ENCODE results near the gene INVS.
"Not testable (repeated sequence)": the region's sequence is repeated elsewhere in the genome, so short reads cannot be mapped to it uniquely, and the experiment has no call there.

The INVS gene

DNA sequence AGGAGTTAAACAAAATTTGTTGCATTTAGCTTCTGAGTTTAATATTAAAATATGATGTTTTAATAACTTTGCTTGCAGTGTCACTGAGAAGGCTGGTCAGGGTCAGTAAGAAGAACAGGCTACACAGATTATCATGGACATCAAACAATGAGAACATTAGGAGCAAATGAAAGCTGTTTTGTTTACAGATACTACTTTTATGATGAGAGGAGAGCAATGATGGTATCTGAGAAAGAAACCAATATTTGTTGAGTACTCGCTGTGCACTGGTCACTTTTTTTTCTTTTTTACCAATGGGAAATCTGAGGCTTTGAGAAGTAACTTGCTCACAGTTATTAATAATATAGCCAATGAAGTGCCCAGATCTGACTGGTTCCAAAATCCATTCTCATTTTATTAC lies 109.6 kb downstream of the INVS start:
- DNase-seq, result no peak

DNA sequence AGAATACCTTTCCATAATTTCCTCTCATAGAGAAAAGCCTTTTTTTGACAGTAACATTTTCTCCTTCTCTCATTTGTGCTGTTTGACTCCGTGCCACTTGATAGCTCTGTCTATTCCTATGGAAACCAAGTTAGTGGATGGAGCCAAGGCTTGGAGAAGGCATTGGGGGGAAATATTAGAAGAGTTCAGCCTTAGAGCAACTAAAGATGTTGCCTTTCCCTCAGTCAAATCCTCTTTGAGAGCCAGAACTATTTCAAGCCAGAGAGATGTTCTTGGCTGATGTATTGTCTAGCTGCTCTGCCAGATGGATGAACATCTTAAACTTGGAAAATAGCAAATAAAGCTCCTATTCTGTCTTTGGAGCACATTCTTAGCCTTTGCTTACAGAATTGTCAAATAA lies 112.4 kb downstream of the INVS start:
- no peak for DNase-seq

DNA sequence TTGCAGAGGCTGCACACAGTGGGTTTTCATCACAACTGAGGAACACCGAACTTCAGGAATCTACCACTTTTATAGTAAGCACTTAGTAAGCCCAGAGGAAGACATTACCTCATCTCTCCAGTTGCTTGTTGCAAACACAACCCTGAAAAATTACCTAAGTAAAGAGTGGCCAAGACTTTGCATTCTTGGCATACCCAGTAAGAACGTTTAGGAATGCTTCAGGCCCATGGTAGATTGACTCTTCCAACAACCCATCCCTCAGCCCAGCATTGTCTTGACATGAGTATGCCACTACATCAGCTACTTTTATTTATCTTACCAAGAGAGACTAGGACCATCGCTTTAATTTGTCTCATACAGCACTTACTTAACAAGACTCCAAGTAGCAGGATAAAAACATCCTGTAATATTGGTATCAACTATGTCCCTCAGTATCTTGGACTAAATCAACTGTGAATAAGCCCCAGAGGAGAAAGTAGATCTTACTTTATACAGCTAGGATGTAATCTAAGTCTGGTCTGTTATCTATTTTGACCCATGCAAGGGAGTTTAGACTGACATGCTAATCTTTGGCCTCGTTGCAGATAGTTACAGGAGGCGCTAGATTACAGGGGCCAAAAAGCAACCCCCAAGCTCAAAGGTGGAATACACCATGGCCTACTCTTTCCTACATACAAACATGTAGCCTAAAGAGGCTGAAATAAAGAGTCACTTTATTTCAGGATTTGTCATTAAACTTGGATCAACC lies 114.9 kb downstream of the INVS start:
- DNase-seq, result no peak

DNA sequence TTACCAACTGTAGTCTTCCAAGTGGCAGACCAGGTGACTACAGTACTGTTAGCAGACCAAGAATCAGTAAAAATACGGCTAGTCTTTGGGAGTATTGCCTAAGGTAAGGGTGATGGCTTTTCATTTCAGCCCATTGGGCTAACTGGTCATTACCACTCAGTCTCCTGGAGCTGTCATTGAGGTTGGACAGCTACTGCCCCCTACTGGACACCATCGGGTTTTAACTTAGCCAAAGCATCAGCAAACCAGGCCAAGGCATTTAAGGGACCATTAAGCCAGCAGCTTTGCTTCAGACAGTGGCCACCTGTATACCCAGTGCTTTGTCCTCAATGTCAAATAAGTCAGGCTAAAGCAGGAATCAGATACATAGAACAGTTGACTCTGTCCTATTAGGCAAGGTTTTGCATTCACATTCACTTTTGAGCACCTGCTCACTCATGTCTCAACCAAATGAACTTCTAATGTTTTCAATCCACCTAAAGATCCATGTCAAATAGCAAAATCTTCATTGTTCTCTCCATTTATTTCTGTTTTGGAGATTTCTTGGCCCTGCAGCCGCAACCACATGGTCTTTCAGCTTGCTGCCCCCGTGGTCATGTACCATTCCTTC lies 117.2 kb downstream of the INVS start:
- DNase-seq, result peak; percentile 58

DNA sequence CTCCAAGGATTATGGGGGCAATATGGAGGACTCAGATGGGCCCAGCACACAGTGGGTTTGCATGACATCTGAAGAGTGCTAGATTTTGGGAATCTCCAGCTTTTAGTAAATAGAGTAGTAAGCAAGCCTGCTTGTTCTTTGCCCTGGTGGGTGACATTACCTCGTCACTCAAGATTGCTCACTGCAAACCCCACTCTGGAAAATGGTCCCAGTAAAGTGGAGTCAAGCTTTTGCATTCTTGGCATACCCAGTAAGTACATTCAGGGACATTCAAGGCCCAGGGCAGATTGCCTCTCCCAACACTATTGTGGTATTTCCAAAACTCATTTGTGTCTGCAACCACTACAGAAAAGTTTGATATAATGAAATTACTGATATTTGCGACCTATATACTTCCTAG lies 118.5 kb downstream of the INVS start:
- no peak for DNase-seq

DNA sequence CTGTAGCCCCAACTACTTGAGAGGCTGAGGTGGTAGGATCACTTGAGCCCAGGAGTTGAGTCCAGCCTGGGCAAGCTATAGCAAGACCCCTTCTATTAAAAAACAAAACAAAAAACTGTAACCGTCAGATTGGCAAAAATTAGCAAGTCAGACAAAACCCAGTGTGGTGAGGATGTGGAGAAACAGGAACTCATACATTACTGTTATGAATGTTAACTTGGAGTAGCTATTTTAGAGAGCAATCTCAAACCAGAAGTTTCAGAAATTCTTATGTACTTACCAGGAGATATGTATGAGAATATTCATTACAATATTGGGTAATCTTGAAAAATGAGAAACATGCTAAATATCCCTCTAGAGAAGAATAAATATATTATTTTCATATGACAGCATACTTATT lies 120.3 kb downstream of the INVS start:
- DNase-seq, result no peak

DNA sequence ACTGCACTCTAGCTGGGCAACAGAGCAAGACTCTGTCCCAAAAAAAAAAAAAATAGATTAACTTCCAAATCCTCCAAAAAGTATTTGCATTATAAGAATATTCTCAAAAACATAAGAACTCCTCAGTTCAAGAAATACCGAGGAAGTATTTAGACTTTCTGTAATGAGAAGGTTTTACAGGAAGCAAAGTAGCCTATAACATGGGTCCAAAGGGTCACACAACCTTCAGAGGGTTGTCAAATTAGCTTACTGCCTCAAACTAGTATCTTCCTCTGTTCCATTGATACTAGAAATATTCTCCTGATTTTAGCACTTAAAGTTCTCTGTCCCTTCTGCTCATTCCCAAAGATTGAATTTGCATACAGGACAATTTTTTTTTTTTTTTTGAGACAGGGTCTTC lies 121.9 kb downstream of the INVS start:
- no peak for DNase-seq

DNA sequence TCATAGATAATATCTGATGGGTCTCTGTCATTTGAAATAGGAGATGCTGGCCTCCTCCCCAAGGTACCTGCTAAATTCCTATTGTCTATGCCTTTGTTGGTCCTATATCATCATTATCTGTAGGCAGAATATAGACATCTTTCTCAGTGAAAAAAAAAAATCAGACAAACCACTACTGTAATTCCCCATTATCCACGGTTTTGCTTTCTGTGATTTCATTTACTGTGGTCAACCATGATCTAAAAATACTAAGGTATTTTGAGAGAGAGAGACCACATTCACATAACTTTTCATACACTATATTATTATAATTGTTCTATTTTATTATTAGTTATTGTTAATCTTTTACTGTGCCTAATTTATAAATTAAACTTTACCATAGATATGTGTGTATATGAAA lies 122.5 kb downstream of the INVS start:
- no peak for DNase-seq

DNA sequence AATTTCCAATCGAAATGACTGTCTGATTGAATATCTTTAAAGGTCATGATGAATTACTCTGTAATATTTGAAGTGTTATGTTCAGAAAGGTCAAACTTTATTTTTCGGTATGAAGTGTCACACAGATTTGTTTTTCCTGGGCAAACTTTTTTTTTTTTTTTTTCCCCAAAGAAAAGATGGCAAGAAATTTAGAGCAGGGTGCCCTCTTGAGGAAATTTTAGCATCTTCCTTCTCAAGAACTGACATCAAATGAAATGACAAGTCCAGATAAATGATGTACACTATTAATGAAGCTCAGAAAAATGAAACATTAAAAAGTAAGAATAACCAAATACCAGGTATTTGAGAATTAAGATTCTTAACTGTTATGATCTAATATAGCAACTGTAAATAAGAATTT lies 123.6 kb downstream of the INVS start:
- DNase-seq, result peak; percentile 14

DNA sequence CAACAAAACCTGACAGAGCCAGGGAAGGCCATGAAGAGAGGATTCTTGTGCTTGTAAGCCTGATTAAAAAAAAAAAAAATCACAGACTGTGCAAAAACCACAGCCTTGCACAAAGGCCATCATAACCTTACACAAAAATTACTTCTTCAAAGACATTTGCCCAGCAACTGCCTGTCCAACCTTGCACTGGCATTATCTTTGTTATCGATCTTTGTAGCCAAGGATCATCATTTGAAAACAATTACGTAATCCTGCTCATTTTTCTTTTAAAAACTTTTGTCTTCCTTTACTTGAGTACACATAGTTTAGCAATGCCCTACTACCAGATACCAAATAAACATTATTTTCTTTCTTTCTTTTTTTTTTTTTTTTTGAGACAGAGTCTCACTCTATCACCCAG lies 128.6 kb downstream of the INVS start:
- no peak for DNase-seq

DNA sequence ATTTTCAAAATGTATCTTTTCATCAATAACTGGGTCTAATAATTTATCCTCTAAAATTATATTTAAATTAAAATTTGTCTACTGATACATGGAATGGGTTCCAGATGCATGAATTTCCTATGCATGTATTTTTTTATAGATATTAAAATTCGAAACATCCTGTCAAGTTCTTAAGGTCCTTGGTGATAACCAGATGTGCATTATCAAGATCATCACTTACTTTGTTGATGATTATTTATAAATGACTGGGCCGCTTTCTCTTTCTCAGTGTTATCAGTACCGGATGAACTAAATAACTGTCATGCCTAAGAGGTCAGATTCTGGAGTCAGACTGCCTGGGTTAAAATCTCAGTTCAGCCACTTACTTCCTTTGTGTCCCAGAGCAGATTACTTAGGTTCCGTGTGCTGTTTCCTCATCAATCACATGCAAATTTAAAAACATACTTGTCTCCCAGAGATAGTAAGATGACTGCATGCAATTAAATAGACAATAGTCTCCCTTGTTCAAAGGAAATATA lies 129.4 kb downstream of the INVS start:
- no peak for DNase-seq

DNA sequence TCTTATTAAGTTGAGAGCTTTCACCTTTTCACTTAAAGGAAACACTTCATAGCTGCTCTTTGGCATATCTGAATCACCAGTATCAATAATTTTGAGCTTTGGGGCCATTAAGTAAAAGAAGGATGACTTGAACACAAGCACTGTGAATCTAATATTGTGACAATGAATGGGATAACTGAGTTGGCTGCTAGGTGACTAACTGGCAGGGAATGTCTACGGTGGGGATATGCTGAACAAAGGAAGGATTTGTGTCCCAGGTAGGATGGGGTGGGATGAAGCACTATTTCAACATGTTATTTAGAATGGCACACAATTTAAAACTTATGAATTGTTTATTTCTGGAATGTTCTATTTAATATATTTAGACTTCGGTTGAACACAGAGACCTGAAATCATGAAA lies 130.1 kb downstream of the INVS start:
- peak; percentile 3 for DNase-seq

DNA sequence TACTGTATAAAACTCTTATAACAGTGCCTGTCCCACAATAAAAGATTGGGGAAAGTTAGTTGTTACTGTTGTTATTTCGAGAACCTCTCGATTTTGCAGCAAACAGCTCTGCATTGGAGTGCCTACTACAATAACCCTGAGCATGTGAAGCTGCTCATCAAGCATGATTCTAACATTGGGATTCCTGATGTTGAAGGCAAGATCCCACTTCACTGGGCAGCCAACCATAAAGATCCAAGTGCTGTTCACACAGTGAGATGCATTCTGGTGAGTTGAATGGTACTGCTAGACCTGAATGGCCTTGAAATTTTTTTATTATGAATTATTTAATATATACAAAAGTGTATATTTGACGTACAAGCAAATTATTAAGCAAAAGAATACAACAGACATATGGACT lies 130.5 kb downstream of the INVS start:
- peak; percentile 78 for DNase-seq

DNA sequence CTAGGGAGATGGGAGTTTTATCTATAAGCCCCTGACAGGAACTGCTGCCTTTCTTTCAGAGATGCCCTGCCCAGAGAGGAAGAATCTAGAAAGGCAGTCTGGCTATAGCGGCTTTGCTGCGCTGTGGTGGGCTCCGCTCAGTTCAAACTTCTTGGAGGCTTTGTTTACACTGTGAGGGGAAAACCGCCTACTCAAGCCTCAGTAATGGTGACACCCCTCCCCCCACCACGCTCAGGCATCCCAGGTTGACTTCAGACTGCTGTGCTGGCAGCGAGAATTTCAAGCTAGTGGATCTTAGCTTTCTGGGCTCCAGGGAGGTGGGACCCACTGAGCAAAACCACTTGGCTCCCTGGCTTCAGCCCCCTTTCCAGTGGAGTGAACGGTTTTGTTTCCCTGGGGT lies 137.9 kb downstream of the INVS start:
- DNase-seq, result not testable (repeated sequence)

DNA sequence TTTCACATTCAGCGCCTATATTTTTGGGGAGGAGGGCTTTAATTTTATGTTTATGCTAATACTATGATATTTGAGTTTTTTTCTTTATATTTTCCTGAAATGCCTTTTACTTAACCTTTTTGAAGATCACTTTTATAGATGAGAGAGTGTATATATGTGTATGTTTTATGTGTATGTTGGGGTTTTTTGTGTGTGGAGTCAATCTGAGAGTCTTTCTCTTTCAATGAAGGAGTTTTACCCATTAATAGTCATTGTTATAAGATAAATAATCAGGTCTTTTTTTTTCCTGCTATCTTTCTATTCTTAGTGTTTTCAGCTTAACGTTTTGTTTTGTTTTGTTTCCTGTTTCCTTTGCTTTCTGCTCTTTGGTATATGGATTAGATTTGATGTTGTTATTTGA lies 141.5 kb downstream of the INVS start:
- no peak for DNase-seq

DNA sequence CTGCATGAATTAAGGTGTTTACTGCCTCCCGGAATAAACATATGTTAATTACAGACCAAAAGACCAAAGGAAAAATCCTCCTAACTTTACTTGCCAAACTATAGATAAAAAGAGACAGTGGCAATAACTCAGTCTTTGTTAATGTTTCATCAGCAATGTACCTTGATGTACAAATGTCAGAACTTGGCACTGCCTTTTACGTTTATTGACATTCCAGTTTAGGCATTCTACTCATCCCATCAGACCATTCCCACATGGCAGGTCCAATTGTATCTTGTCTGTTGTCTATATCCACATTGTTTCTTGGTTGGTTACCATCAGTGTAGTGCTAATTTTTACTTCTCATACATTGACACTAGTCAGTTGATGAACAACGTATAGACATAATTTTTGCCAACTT lies 168.2 kb downstream of the INVS start:
- no peak for DNase-seq

DNA sequence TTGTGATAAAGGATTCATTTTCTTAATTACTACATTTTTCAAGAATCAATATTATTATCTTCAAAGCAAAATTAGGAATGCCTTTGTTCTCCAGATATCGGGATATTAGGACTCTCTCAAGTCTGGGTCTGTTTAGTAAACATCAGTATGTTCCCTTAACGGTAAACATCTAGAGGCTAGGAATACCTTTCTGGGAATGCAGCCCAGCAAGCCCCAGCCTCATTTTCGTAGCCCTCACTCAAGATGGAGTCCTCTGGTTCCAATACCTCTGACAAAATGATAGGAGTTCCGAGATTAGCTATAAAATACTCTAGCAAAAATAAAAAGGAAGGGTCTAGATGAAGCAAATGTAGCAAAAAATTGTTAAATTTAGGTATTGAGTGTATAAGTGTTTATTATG lies 169.2 kb downstream of the INVS start:
- DNase-seq, result no peak

DNA sequence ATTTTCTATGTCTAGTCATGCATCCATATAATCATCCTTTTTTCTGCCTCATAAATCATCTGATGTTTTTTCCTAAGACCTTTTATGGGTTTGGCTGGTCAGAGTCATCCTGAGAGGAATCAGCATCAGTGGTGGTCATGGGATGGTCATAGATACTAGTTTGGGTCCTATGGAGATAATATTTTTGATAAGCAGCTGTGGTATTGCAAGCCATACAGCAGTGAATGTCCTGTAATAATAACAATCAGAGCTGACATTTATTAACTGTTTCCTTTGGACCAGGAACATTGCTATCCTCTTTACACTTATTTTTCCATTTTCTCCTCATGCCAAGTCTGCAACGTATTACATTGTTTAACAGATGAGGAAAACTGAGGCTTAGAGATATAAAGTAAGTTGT lies 170.6 kb downstream of the INVS start:
- DNase-seq, result no peak

DNA sequence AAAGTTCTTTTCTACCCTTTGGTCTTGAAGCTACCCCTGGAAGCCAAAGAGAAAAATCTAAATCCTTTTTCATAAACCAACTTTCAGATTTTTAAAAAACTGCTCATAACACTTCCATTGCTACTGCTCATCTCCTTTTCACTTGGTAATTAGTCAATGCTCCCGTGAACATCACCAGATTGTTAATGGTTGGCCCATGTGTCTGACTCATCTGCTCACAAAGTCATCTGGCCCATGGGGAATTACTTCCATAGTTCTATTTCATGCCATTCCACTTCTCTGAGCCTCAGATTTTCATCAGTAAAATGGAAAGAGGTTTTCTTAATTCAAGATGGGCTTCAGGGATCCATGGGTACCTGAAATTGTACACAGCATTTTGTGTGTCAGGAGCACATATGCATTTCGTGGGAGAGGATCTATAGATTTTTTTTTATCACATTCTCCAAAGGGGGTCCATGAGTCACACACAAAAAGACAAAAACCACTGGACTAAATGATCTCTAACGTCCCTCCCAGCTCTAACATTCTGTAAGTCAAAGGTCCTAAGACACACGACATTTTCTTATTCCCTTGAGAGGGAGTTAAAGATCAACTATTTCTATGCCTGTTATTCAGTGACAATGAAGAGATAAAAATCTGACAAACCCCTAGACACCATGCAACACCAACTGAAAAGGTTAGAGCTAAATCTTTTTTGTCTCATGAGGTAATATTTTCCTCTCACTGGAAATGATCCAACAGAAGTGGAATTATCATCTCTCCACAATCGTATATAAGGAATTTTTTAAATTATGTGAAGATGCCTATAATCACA lies 178.3 kb downstream of the INVS start:
- no peak for DNase-seq

DNA sequence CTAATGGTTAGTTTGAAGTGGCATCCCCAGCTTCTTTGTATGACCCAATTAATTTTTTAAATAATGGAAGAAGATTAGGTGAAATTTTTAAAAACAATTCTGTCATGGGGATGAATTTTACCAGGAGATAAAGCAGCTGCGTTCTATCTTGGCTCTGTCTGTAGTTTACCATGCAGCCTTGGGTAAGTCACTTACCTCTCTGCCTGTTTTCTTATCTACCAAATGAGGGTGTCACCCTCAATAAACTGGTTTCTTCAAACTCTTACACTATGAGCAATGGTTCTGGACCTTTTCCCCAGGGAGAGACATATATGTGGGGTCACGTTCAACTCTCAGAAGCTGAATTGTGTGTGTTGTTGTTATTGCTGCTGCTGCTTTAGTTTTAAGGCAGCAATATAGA lies 182.0 kb downstream of the INVS start:
- no peak for DNase-seq

DNA sequence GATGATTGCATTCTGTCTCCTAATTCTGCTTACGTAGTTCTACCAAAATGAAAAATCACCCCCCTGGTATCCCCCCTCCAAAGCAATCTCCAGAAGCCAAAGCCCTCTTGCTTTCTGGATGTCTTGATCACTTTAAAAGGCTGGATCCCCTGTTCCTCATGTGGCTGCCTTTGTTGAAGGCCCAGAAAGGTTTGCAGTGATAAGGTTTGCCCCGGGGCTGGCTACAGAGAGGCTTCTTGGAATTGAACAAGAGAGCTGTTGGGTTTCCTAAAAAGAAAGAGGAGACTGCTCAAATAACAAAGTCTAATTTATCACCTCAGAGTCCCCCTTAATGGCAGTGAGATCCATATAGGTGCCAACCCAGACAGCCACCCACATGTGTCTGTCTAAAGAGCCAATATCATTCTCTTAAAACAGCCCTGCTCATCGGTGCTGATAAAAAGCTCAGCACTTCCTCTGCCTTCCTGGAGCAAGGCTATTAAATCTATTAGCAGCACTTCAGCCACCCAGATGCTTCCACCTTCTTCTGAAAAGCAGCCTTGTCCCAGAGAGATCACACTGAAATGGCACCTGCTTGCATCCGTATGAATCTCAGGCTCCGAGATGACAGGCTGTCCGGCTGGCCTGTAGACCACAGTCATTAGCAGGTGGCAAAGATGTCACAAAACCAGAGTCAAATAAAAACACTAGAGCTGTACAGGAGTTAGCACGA lies 182.8 kb downstream of the INVS start:
- DNase-seq, result no peak

DNA sequence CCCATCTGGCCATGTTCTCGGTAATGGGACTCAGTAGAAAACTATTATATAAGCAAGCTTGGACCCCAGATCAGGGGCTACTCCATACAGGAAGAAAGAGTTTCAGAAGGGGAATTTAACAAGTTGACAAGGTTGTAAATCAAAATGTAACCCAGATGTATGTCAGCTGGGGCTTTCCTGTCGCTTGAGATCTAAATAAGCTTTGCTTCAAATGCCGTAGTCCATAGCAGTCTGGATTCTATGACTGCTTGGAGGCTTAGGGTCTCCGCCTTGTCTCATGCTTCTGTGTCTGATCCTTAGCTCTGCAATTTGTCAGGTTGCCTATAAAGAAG lies 183.3 kb downstream of the INVS start:
- DNase-seq, result no peak

DNA sequence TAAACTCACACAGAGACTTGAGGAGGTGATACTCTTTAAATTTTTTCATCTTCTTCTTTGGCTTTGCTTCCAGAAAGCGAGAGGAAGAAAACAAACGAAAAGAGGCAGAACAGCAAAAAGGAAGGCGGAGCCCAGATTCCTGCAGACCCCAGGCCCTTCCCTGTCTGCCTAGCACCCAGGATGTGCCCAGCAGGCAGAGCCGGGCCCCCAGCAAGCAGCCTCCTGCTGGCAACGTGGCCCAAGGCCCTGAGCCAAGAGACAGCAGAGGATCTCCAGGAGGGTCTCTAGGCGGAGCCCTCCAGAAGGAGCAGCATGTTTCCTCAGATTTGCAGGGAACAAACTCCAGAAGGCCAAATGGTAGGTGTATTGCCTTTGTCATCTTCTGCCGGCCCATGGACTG lies 185.2 kb downstream of the INVS start:
- no peak for DNase-seq

DNA sequence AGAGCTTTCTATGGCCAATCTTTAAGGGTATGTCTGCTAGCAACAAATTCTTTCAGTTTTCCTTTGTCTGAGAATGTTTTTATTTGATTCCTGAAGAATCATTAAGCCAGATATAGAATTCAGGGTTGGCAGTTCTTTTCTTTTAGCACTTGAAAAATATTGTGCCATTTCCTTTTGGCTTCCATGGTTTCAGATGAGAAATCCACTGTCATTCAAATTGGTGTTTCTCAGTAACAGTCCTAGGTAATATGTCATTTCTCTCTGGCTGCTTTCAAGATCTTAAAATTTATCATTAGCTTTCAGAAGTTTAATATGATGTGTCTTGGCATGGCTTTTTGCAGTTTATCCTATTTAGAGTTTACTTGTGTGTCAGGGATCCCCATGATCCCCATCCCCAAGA lies 186.0 kb downstream of the INVS start:
- DNase-seq, result no peak
